CD4-positive, alpha-beta memory T cell (primary cell): Measurements from ENCODE around the gene GP1BA. TPM values are rescaled to one million over a fixed set of nuclear protein-coding genes. Genes with fewer than 3 reads are reported as not detected.
A peak's percentile ranks its signal among the peaks of the same experiment; 100 is the strongest.

Experiments used
- CTCF ChIA-PET: fragments of 350-600 bp; sonication (Branson Sonifier 250); formaldehyde crosslinking; loops from one replicate; lab custom pipeline; 2021; ENCODE audit warnings: inconsistent platforms; ENCODE audit not compliant: partially characterized antibody; lab: Charles Lee
- POLR2A ChIA-PET: fragments of 350-600 bp; sonication (Branson Sonifier 250); formaldehyde crosslinking; loops from one replicate; lab custom pipeline; 2021; ENCODE audit not compliant: partially characterized antibody; lab: Charles Lee
- DNase-seq, 5 donors: peaks; one replicate each; pipeline versions ENCODE4 v3.0.0 to v3.0.0-alpha.2; 2020 to 2022; ENCODE audit warnings: mixed read lengths in 1 of 5
- H3K27ac ChIP-seq: one replicate; pipeline ENCODE4 v1.7.0; 2013; ENCODE audit warnings: low read depth, low read length
- H3K27me3 ChIP-seq: 2 replicates; pipeline ENCODE4 v1.7.0; 2013; ENCODE audit warnings: mild to moderate bottlenecking, low read length, moderate library complexity; ENCODE audit not compliant: insufficient read depth
- H3K36me3 ChIP-seq: 2 replicates; pipeline ENCODE4 v1.7.0; 2013; ENCODE audit warnings: mild to moderate bottlenecking, low read length, moderate library complexity; ENCODE audit not compliant: insufficient read depth
- H3K4me1 ChIP-seq: 2 replicates; pipeline ENCODE4 v1.7.0; 2013; ENCODE audit warnings: mild to moderate bottlenecking, low read length, moderate library complexity; ENCODE audit not compliant: insufficient read depth
- H3K4me3 ChIP-seq, 2 donors: one replicate each; pipeline ENCODE4 v1.7.0; 2013; ENCODE audit warnings: low read length in 2 of 2, mild to moderate bottlenecking in 1 of 2
- H3K9me3 ChIP-seq, 2 donors: one replicate each; pipeline ENCODE4 v1.7.0; 2013; ENCODE audit warnings: low read length in 2 of 2, control low read depth in 1 of 2; ENCODE audit not compliant: control insufficient read depth in 1 of 2
- H3K27ac Mint-ChIP-seq, 7 donors: one replicate each; pipeline ENCODE4 v1.8.0; 2020 to 2021; ENCODE audit warnings: mixed read lengths in 7 of 7, mild to moderate bottlenecking in 6 of 7, inconsistent platforms in 3 of 7, moderate library complexity in 3 of 7
- H3K27me3 Mint-ChIP-seq, 2 donors: one replicate each; pipeline ENCODE4 v1.8.0; 2020 to 2021; ENCODE audit warnings: mixed read lengths in 2 of 2
- H3K36me3 Mint-ChIP-seq, 2 donors: one replicate each; pipeline ENCODE4 v1.8.0; 2020 to 2021; ENCODE audit warnings: mixed read lengths in 2 of 2, inconsistent platforms in 1 of 2, mild to moderate bottlenecking in 1 of 2
- H3K4me1 Mint-ChIP-seq, 4 donors: one replicate each; pipeline ENCODE4 v1.8.0; 2020 to 2021; ENCODE audit warnings: mixed read lengths in 4 of 4, mild to moderate bottlenecking in 1 of 4
- H3K4me3 Mint-ChIP-seq, 8 donors: one replicate each; pipeline ENCODE4 v1.8.0; 2020 to 2021; ENCODE audit warnings: mixed read lengths in 8 of 8, mild to moderate bottlenecking in 7 of 8, moderate library complexity in 6 of 8, inconsistent platforms in 3 of 8
- H3K9me3 Mint-ChIP-seq, 8 donors: one replicate each; pipeline ENCODE4 v1.8.0; 2020 to 2021; ENCODE audit warnings: mixed read lengths in 8 of 8, mild to moderate bottlenecking in 5 of 8, inconsistent platforms in 3 of 8, moderate library complexity in 1 of 8
- intact Hi-C: fragments of 100-400 bp; cut with micrococcal nuclease; formaldehyde crosslinking; loops from one replicate; pipeline ENCODE4 v1.15.1; 2023
- polyA plus RNA-seq, 2 donors: library from polyadenylated mRNA; unstranded; fragments of 300-500 nt; fragmentation: Illumina TruSeq; gene quantifications; one replicate each; pipeline ENCODE4 v1.2.3, GENCODE V29; 2021
- total RNA-seq, 2 experiments: library from RNA; stranded (reverse); gene quantifications; one replicate each; pipeline ENCODE4 v1.2.3, GENCODE V29; 2021

The GP1BA gene
- total and polyA plus RNA-seq, 4 experiments from 2014 or later: not detected

DNA sequence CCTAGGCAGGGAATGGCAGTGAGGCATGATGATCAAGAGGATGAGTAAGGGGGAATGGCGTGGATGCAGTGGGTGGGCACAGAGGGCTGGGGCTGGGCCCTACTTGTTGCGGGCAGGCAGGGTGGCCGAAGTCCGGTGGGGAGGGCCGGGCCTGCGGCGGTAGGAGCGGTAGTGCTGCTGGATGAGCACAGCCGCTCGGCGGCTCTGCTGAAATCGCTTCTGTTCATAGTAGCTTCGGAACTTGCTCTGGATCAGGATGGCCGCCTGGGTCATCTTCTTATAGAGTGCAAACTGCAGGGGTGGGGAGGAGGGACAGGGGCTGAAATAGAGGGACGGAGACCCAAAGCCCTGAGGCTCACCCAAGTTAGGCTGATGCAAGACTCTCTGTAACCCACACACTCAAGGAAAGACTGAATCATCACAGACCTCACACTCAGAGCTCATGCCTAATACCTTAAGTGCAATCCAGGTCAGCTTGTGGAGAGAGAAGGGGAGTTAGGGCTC lies 37.0 kb downstream of the GP1BA start:
- no peaks in the 10 kb centered on the region for H3K9me3 Mint-ChIP-seq
- H3K36me3 Mint-ChIP-seq: peaks cover 32 to 34% of the 10 kb centered on the region in 2 donors
- intact Hi-C loops: loop anchor here (5.0 kb wide), 1 partner anchor 37 kb away; the partner anchor contains the start of gene GP1BA
- H3K9me3 ChIP-seq: no peaks in the 10 kb centered on the region
- peaks cover 28% of the 10 kb centered on the region for H3K4me1 ChIP-seq
- CTCF ChIA-PET: interaction anchor here (1.3 to 3.6 kb wide), 7 partner anchors 12 to 93 kb away, joined by 4 to 26 read pairs (median 19); partner anchors contain the start of genes CHRNE, ENO3, RNF167 and SLC25A11
- H3K36me3 ChIP-seq: peaks cover 19% of the 10 kb centered on the region
- no peaks in the 10 kb centered on the region for H3K27me3 Mint-ChIP-seq
- POLR2A ChIA-PET: interaction anchor here (1.3 to 27.9 kb wide), 7 partner anchors 10 to 62 kb away, joined by 4 to 973 read pairs (median 40); partner anchors contain the start of genes CAMTA2, ENO3, INCA1 and KIF1C
- no peak overlapping the region for H3K4me3 Mint-ChIP-seq
- H3K27me3 ChIP-seq: no peaks in the 10 kb centered on the region
- no peak overlapping the region for H3K27ac Mint-ChIP-seq
- H3K4me3 ChIP-seq: peak overlapping the region; percentile 64 to 95
- H3K27ac ChIP-seq: peak overlapping the region; percentile 81
- peak in 1 of 5 donors; percentile 67 for DNase-seq
- H3K4me1 Mint-ChIP-seq: peaks cover 15 to 27% (median 24%) of the 10 kb centered on the region in 4 donors

DNA sequence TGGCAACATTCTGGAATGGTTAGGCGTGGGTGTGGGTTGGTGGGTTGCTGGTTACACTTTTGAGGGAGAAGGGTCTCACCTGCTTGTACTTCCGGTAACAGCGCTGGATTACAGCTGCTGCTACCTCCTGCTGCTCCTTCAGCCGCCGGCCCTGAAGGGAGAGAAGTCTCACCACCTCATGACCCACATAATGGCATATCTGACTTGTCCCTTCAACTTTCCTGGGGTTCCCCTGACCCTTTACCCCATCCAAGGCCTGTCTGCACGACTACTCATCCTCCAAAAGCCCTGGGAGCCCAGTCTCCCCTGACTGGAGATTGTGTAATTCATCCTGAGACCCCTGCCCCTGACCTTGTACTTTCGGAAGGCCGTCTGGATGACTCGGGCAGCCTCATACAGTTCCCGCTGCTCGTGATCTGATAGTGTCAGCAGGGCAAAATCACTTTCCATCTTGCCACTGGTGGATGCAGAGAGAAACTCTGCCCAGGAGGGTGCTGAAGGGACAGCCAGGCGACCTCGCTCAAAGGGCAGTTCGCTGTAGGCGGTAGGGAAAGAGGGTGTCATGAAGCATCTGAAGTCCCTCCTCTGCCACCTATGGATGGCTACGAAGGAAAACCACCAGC lies 37.6 kb downstream of the GP1BA start:
- no peaks in the 10 kb centered on the region for H3K9me3 Mint-ChIP-seq
- POLR2A ChIA-PET: interaction anchor here (1.3 to 27.9 kb wide), 7 partner anchors 11 to 61 kb away, joined by 4 to 973 read pairs (median 40); partner anchors contain the start of genes CAMTA2, ENO3, INCA1 and KIF1C
- H3K4me3 Mint-ChIP-seq: no peak overlapping the region
- H3K4me1 Mint-ChIP-seq: peaks cover 14 to 29% (median 26%) of the 10 kb centered on the region in 4 donors
- peak overlapping the region; percentile 81 for H3K27ac ChIP-seq
- no peaks in the 10 kb centered on the region for H3K27me3 Mint-ChIP-seq
- CTCF ChIA-PET: interaction anchor here (1.3 to 3.6 kb wide), 8 partner anchors 11 to 93 kb away, joined by 3 to 26 read pairs (median 12); partner anchors contain the start of genes CHRNE, RNF167 and SLC25A11
- H3K27me3 ChIP-seq: no peaks in the 10 kb centered on the region
- peaks cover 25% of the 10 kb centered on the region for H3K36me3 ChIP-seq
- H3K9me3 ChIP-seq: no peaks in the 10 kb centered on the region
- peak in 1 of 5 donors; percentile 50 for DNase-seq
- peak overlapping the region in 1 of 7 donors; percentile 91 for H3K27ac Mint-ChIP-seq
- peaks cover 36 to 39% of the 10 kb centered on the region in 2 donors for H3K36me3 Mint-ChIP-seq
- no peak overlapping the region for H3K4me3 ChIP-seq
- peaks cover 28% of the 10 kb centered on the region for H3K4me1 ChIP-seq
- intact Hi-C loops: loop anchor here (5.0 kb wide), 1 partner anchor 37 kb away; the partner anchor contains the start of gene GP1BA

DNA sequence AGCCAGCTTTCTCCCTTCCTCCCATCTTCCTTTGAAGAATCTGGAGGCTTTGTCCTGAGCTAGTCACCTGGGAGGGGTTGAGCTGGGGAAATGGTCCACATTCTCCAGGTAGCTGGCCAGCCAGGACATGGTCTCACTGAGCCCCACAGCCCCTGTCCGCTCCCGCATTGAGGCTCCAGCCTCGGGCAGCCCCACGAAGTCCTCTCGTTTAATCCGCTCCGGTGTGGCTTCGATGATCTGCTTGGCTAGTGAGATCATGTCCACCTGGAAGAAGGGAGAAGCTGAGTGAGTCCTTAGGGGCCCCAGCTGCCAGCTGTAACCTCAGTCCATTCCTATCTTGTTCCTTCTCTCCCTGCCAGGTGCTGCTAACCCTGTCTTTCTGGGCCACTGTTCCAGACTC lies 38.2 kb downstream of the GP1BA start:
- peaks cover 12 to 30% (median 25%) of the 10 kb centered on the region in 4 donors for H3K4me1 Mint-ChIP-seq
- H3K27ac Mint-ChIP-seq: peak overlapping the region in 3 of 7 donors; percentile 46 to 81 (median 76)
- ChIA-PET POLR2A (interaction anchor here (1.0 to 27.9 kb wide), 7 partner anchors 10 to 71 kb away, joined by 3 to 973 read pairs (median 4); partner anchors contain the start of genes C17orf107, CAMTA2, ENO3 and PFN1), CTCF (interaction anchor here (1.5 to 4.0 kb wide), 6 partner anchors 11 to 91 kb away, joined by 3 to 20 read pairs (median 10); partner anchors contain the start of genes CHRNE, RNF167 and SLC25A11)
- intact Hi-C loops: no loop called here
- Histone ChIP-seq H3K9me3 (no peaks in the 10 kb centered on the region), H3K4me1 (peaks cover 28% of the 10 kb centered on the region), H3K4me3 (no peak overlapping the region), H3K36me3 (peaks cover 27% of the 10 kb centered on the region), H3K27me3 (no peaks in the 10 kb centered on the region), H3K27ac (no peak overlapping the region)
- no peaks in the 10 kb centered on the region for H3K9me3 Mint-ChIP-seq
- peak overlapping the region in 5 of 8 donors; percentile 5 to 53 (median 51) for H3K4me3 Mint-ChIP-seq
- no peaks in the 10 kb centered on the region for H3K27me3 Mint-ChIP-seq
- H3K36me3 Mint-ChIP-seq: peaks cover 40 to 44% of the 10 kb centered on the region in 2 donors
- DNase-seq: no peak

DNA sequence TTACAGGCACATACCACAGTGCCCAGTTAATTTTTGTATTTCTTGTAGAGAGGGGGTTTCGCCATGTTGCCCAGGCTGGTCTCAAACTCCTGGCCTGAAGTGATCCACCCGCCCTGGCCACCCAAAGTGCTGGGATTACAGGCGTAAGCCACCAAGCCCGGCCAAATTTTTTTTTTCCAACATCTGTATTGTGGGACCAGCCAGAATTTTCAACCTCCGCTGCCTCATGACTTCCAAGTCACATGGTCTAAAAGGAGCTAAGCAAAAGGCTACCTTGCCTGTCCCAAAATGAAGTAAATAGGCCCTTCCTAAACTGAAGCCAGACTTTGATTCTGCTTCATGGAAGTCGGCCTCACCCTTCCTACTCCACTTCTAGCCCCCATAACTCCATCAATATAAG lies 39.7 kb downstream of the GP1BA start:
- H3K27me3 Mint-ChIP-seq: no peaks in the 10 kb centered on the region
- intact Hi-C loops: no loop called here
- Histone ChIP-seq H3K9me3 (no peaks in the 10 kb centered on the region), H3K27ac (no peak overlapping the region), H3K27me3 (no peaks in the 10 kb centered on the region), H3K4me3 (no peak overlapping the region), H3K36me3 (peaks cover 29% of the 10 kb centered on the region), H3K4me1 (peaks cover 20% of the 10 kb centered on the region)
- ChIA-PET POLR2A (interaction anchor here (3.0 to 27.9 kb wide), 2 partner anchors 15 to 26 kb away, joined by 14 to 973 read pairs; partner anchors contain the start of genes CAMTA2, ENO3, PFN1 and RNF167), CTCF (interaction anchor here (1.2 to 4.0 kb wide), 6 partner anchors 9 to 91 kb away, joined by 3 to 20 read pairs (median 10); partner anchors contain the start of genes RNF167 and SLC25A11)
- no peak overlapping the region for H3K4me3 Mint-ChIP-seq
- peaks cover 41 to 49% of the 10 kb centered on the region in 2 donors for H3K36me3 Mint-ChIP-seq
- H3K27ac Mint-ChIP-seq: peak overlapping the region in 1 of 7 donors; percentile 79
- DNase-seq: no peak
- H3K9me3 Mint-ChIP-seq: no peaks in the 10 kb centered on the region
- peaks cover 4 to 29% (median 16%) of the 10 kb centered on the region in 4 donors for H3K4me1 Mint-ChIP-seq

DNA sequence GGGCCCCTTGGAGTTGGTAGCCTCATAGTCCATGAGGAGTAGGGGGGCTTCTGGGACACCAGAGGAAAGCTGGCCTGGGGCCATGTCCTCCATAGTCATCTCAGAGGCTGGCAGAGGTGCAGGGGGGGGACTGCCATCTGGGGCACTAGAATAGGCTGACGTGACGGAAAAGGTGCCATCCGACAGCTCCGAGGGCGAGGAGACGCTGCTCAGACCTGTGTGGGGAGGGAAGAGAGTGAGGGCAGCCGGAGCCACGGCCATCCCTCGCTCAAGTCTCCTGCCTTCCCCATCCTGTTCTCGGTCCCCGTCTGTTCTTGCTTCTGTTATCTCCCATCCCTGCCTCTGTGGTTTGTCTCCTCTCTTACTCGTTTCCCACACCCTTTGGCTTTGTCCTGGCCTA lies 40.2 kb downstream of the GP1BA start:
- H3K9me3 ChIP-seq: no peaks in the 10 kb centered on the region
- no peak overlapping the region for H3K4me3 ChIP-seq
- H3K27me3 ChIP-seq: no peaks in the 10 kb centered on the region
- Mint-ChIP-seq H3K4me3 (no peak overlapping the region), H3K9me3 (no peaks in the 10 kb centered on the region), H3K27ac (peak overlapping the region in 2 of 7 donors; percentile 29 to 90), H3K4me1 (peaks cover 4 to 29% (median 16%) of the 10 kb centered on the region in 4 donors), H3K27me3 (no peaks in the 10 kb centered on the region), H3K36me3 (peaks cover 46 to 52% of the 10 kb centered on the region in 2 donors)
- CTCF ChIA-PET: interaction anchor here (1.2 to 4.0 kb wide), 3 partner anchors 13 to 91 kb away, joined by 3 to 14 read pairs (median 3); partner anchors contain the start of genes RNF167 and SLC25A11
- POLR2A ChIA-PET: interaction anchor here (3.0 to 27.9 kb wide), 2 partner anchors 14 to 26 kb away, joined by 14 to 973 read pairs; partner anchors contain the start of genes CAMTA2, ENO3, PFN1 and RNF167
- peaks cover 34% of the 10 kb centered on the region for H3K36me3 ChIP-seq
- peaks cover 20% of the 10 kb centered on the region for H3K4me1 ChIP-seq
- H3K27ac ChIP-seq: no peak overlapping the region
- intact Hi-C loops: no loop called here
- DNase-seq: no peak

DNA sequence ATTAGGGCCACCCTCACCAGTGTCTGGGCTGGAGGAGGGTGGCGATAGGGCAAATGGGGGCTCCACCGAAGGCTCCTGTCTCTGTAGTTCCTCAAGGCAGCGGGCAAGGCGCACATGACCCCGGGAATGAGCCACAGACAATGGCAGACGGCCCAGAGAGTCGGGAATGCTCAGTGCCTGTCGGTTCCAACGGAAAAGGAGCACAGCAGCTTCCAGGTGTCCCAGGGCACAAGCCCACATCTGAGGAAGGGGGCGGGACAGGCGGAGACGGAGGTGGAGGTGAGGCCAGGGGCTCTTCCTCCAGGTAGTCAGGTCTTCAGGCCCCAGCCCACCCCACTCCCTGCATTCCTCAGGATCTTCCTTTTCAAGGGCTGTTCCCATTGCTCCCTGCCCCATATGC lies 40.7 kb downstream of the GP1BA start:
- Histone ChIP-seq H3K4me1 (peaks cover 20% of the 10 kb centered on the region), H3K36me3 (peaks cover 38% of the 10 kb centered on the region), H3K9me3 (no peaks in the 10 kb centered on the region), H3K4me3 (no peak overlapping the region), H3K27ac (no peak overlapping the region), H3K27me3 (no peaks in the 10 kb centered on the region)
- H3K27ac Mint-ChIP-seq: peak overlapping the region in 3 of 7 donors; percentile 29 to 90 (median 52)
- H3K4me3 Mint-ChIP-seq: no peak overlapping the region
- ChIA-PET POLR2A (interaction anchor here (3.0 to 27.9 kb wide), 2 partner anchors 14 to 27 kb away, joined by 14 to 973 read pairs; partner anchors contain the start of genes CAMTA2, ENO3, PFN1 and RNF167), CTCF (interaction anchor here (1.2 to 4.0 kb wide), 2 partner anchors 13 to 33 kb away, joined by 3 to 14 read pairs; partner anchors contain the start of genes RNF167 and SLC25A11)
- peaks cover 50 to 57% of the 10 kb centered on the region in 2 donors for H3K36me3 Mint-ChIP-seq
- H3K27me3 Mint-ChIP-seq: no peaks in the 10 kb centered on the region
- H3K9me3 Mint-ChIP-seq: no peaks in the 10 kb centered on the region
- peaks cover 4 to 29% (median 16%) of the 10 kb centered on the region in 4 donors for H3K4me1 Mint-ChIP-seq
- intact Hi-C loops: no loop called here
- no peak for DNase-seq
